Measurements from ENCODE around the gene RALGPS1. TPM values are rescaled to one million over a fixed set of nuclear protein-coding genes. Genes with fewer than 3 reads are reported as not detected.

RALGPS1 gene
- total and polyA plus RNA-seq, 2 of the 13 experiments (the other 11 are each of a cell fraction or from before 2014, with no cell fraction given), result 3.7 to 6.5 TPM

- TF ChIP-seq DZIP1 (CRISPR knock-in tag; IDR thresholded peaks at IDR 0.05) (no peak), SNAI1 (CRISPR knock-in tag; IDR thresholded peaks at IDR 0.05; ENCODE audit: borderline replicate concordance) (no peak), ZBTB38 (CRISPR knock-in tag; IDR thresholded peaks at IDR 0.05) (no peak), ZNF660 (CRISPR knock-in tag; IDR thresholded peaks at IDR 0.05; ENCODE audit: borderline replicate concordance, low read depth) (no peak), ETV6 (CRISPR knock-in tag; conservative IDR thresholded peaks at IDR 0.05) (no peak), CCAR2 (optimal IDR thresholded peaks at IDR 0.05; ENCODE audit: low read depth, low read length) (no peak), POLR2A (IDR thresholded peaks at IDR 0.05; ENCODE audit: insufficient read depth in 1 of 2, low read depth in 2 of 2, low read length in 2 of 2) (no peak), YY1 (IDR thresholded peaks at IDR 0.05; ENCODE audit: insufficient read depth, insufficient replicate concordance, low read depth, low read length) (no peak)
- TF ChIP-seq, protein P1, sequence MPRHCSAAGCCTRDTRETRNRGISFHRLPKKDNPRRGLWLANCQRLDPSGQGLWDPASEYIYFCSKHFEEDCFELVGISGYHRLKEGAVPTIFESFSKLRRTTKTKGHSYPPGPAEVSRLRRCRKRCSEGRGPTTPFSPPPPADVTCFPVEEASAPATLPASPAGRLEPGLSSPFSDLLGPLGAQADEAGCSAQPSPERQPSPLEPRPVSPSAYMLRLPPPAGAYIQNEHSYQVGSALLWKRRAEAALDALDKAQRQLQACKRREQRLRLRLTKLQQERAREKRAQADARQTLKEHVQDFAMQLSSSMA (CRISPR knock-in tag; IDR thresholded peaks at IDR 0.05), result no peak
Observed at GRCh38 chr9:127121628-127122175, 207.1 kb downstream of the RALGPS1 start (continued).

Measured in HepG2 (cell line).